GM18861 (cell line): ENCODE data around the gene CALML4.
"Not testable (repeated sequence)": the region's sequence is repeated elsewhere in the genome, so short reads cannot be mapped to it uniquely, and the experiment has no call there.

ENCODE experiments used
- ATAC-seq: cut with Tn5 transposase; IDR thresholded peaks from one replicate; pipeline ENCODE4 v1.9.1; 2021; ENCODE audit not compliant: unreplicated experiment

Gene CALML4

GRCh38 chr15:68192804-68193486, 12.2 kb downstream of the CALML4 start:
- ATAC-seq: no peak

- ATAC-seq: no peak
Observed at GRCh38 chr15:68192117-68192516, 13.0 kb downstream of the CALML4 start.

GRCh38 chr15:68191555-68191954, 13.6 kb downstream of the CALML4 start:
- no peak for ATAC-seq

DNA sequence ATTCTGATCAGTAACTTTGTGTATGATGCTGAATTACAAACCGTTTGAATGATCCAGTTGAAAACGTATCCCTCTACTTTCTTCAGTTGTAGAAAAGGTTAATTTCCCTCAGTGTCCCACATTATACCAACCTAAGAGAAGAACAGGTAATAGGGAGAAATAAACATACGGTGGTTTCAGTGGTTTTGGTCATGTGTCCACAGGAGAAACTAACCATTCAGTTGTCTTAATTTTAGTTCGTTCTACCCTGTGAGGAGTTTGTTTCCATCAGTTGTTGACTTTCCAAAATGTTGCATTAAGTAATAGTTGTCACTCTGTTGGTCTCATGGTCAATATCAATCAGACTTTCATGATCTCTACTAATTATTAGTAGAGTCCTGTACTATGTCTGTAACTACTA, 15.1 kb downstream of the CALML4 start:
- ATAC-seq: no peak

GRCh38 chr15:68188647-68189046, 16.5 kb downstream of the CALML4 start:
- no peak for ATAC-seq

- no peak for ATAC-seq
Observed at GRCh38 chr15:68187559-68187958, 17.6 kb downstream of the CALML4 start.

GRCh38 chr15:68186671-68187397, 18.3 kb downstream of the CALML4 start:
- no peak for ATAC-seq

GRCh38 chr15:68184616-68185480, 20.3 kb downstream of the CALML4 start:
- ATAC-seq: no peak

- no peak for ATAC-seq
Observed at GRCh38 chr15:68183616-68184315, 21.4 kb downstream of the CALML4 start.

- no peak for ATAC-seq
Observed at GRCh38 chr15:68177742-68178141, 27.4 kb downstream of the CALML4 start.

GRCh38 chr15:68176601-68177000, 28.5 kb downstream of the CALML4 start:
- ATAC-seq: no peak

- ATAC-seq: no peak
Observed at GRCh38 chr15:68175526-68175925, 29.6 kb downstream of the CALML4 start.

DNA sequence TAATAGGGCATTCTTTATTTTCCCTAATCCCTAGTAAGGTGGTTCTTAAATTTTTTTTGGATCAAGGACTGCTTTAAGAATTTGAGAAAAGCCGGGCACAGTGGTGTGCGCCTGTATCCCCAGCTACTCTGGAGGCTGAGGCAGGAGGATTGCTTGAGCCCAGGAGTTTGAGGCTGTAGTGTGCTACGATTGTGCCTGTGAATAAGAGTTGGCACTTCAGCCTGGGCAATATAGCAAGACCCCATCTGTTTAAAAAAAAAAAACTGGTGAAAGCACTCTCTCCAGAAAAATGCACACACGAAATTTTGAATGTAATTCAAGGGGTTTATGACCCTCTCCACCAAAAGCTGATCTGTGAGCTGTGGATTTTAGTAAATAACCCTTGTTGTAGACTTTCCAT, 32.0 kb downstream of the CALML4 start:
- no peak for ATAC-seq

GRCh38 chr15:68172037-68172436, 33.1 kb downstream of the CALML4 start:
- ATAC-seq: not testable (repeated sequence)

DNA sequence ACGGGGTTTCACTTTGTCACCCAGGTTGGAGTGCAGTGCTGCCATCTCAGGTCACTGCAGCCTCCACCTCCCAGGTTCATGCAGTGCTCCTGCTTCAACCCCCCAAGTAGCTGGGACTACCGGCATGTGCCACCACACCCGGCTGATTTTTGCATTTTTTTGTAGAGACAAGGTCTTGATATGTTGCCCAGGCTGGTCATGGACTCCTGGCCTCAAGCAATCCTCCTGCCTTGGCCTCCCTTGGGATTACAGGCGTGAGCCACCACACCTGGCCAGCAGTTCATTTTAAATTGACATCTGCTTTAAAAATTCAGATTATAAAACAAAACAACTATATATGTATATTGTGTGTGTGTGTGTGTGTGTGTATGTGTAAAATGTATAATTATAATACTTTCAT, 38.3 kb downstream of the CALML4 start:
- ATAC-seq: no peak

DNA sequence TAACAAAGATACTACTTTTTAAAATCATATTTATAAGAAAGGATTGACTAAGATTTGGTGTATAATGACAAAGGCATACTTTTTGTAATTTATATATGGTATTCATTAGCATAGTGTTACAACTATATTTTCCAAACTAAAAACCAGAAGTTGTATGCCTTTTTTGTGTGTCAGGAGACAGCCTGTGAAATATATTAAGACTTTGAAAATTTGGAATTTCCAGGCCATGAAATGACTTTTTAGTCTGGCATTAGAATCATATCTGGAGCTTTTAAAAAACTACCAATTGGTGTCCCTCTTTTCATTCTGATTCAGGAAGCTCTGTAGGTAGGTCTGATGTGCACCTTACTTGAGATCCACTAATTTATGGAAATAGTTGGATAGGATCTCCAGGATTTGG, 41.9 kb downstream of the CALML4 start:
- no peak for ATAC-seq

DNA sequence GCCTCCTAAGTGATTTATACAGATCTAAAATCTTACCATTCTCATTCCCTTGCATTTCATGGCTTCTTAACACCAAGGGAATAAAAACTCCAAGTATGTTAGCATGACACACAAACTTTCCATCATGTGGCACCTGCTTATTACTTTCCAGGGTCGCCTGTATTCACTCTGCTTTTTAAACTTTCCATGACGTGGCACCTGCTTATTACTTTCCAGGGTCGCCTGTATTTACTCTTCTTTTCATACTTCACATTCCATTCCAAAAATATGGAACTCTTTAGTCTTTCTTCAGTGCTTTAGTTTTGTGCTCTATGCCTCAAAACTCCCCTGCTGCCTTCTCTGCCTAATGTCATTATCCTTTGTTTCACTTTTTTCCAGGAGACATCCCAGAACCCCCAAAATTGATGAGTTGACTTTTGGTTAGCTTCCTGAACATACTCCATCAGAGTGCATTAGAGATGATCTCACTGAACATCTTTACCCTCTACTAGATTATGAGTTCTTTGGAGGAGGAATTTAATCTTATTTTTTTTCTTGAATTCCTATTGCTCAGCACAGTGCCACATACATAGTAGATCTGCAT, 47.0 kb downstream of the CALML4 start:
- ATAC-seq: no peak

DNA sequence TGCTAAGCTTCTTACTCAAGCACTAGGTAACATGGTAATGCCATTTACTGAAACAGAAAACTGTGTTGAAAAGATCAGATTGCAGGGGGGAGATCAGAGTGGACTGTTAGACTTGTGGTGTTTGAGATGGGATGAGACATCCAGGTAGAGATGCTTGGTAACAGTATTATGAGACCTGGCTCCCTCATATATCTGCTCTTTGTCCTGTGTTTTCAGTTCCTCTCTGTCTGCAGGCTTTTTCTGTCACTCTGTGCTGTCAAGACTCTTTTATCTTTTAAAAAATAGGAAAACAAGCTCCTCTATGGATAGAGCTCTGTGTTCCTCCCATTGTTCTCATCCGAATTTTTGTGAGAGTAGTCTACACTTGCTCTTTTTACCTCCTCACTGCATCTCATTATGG, 48.1 kb downstream of the CALML4 start:
- no peak for ATAC-seq

- no peak for ATAC-seq
Observed at GRCh38 chr15:68154923-68155559, 50.1 kb downstream of the CALML4 start.

DNA sequence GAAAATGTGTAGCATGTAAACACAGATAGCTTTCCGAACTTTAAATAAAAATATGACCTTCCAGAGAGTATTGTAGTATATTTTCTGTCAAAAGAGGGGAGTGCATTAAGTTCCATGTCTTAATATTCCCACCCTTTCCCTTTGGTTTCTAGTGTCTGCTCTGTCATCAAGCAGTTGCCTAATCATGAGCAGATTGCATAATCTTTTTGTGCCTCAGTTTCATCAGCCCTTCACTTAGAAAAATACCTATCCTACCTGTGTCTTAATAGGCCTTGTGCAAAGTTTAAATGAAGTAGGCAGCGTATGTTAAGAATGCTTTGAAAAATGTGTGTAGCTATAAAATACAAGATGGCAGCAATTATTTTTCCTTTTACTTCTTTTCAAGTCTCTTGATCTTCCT, 52.8 kb downstream of the CALML4 start:
- ATAC-seq: no peak
